Measurements from ENCODE around the gene LIFR. TPM values are rescaled to one million over a fixed set of nuclear protein-coding genes. Genes with fewer than 3 reads are reported as not detected.

LIFR gene
- polyA plus RNA-seq, 1 of the 3 experiments (the other 2 are of a cell fraction), result 3.8 TPM

DNA sequence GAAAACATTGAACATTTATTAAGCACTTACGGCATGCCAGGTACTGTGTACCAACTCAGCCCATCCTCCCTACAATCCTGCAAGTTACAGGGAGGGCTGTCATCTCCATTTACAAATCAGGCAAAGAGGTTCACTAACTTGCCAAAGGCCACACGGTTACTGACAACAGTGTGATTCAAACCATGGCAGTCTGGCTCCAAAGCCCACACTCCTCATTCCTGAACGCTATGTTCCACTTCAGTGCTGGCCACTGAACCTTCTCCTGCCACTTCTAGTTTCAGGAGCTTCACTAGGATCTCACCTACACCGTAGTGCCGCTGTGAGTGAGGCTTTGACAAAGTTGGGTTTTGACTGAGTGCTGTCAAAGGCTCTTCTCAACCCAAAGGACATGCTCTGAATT lies 7.2 kb upstream of the LIFR start:
- no peak overlapping the region for H3K27ac ChIP-seq (ENCODE audit: low read depth in 2 of 2, low read length in 1 of 2)
- CTCF ChIA-PET, result interaction anchor here (0.8 kb wide), 1 partner anchor 246 kb away, joined by 3 read pairs; no protein-coding TSS in a partner anchor
- DNase-seq, result no peak
- POLR2A ChIA-PET, result interaction anchor here (0.6 kb wide), 1 partner anchor 243 kb away, joined by 3 read pairs; no protein-coding TSS in a partner anchor
- no peak overlapping the region for H3K4me2 ChIP-seq
- 83% methylated on average over 5 of the region's 5 CpGs for WGBS (ENCODE audit: low lambda C conversion rate)
- H3K27me3 ChIP-seq (ENCODE audit: insufficient read depth), result no peaks in the 10 kb centered on the region
- no peaks in the 10 kb centered on the region for H3K9me2 ChIP-seq
- TF ChIP-seq RFX5 (IDR thresholded peaks at IDR 0.05; ENCODE audit: low read length) (no peak), TAF1 (IDR thresholded peaks at IDR 0.05; ENCODE audit: borderline replicate concordance, low read depth, low read length) (no peak), FOSL2 (IDR thresholded peaks at IDR 0.05; ENCODE audit: borderline replicate concordance, low read depth) (no peak), FOXM1 (IDR thresholded peaks at IDR 0.05; ENCODE audit: low read depth) (no peak), EP300 (IDR thresholded peaks at IDR 0.05; ENCODE audit: borderline replicate concordance in 1 of 2, low read depth in 1 of 2, low read length in 1 of 2) (no peak), SIN3A (IDR thresholded peaks at IDR 0.05; ENCODE audit: borderline replicate concordance, low read depth, low read length) (no peak), ELF1 (IDR thresholded peaks at IDR 0.05) (no peak), MEF2A (IDR thresholded peaks at IDR 0.05; ENCODE audit: borderline replicate concordance, low read depth) (no peak), CHD2 (IDR thresholded peaks at IDR 0.05; ENCODE audit: low read length, partially characterized antibody) (no peak), POLR2AphosphoS5 (IDR thresholded peaks at IDR 0.05; ENCODE audit: low read depth, low read length) (no peak), MXI1 (IDR thresholded peaks at IDR 0.05; ENCODE audit: low read depth, low read length) (no peak), FOXJ3 (CRISPR knock-in tag; IDR thresholded peaks at IDR 0.05) (no peak), TEAD4 (IDR thresholded peaks at IDR 0.05; ENCODE audit: borderline replicate concordance, insufficient read depth) (no peak), SMC3 (IDR thresholded peaks at IDR 0.05; ENCODE audit: low read depth, low read length) (no peak), TCF12 (IDR thresholded peaks at IDR 0.05) (no peak), JUND (IDR thresholded peaks at IDR 0.05) (no peak)
- TF ChIP-seq, protein P1, sequence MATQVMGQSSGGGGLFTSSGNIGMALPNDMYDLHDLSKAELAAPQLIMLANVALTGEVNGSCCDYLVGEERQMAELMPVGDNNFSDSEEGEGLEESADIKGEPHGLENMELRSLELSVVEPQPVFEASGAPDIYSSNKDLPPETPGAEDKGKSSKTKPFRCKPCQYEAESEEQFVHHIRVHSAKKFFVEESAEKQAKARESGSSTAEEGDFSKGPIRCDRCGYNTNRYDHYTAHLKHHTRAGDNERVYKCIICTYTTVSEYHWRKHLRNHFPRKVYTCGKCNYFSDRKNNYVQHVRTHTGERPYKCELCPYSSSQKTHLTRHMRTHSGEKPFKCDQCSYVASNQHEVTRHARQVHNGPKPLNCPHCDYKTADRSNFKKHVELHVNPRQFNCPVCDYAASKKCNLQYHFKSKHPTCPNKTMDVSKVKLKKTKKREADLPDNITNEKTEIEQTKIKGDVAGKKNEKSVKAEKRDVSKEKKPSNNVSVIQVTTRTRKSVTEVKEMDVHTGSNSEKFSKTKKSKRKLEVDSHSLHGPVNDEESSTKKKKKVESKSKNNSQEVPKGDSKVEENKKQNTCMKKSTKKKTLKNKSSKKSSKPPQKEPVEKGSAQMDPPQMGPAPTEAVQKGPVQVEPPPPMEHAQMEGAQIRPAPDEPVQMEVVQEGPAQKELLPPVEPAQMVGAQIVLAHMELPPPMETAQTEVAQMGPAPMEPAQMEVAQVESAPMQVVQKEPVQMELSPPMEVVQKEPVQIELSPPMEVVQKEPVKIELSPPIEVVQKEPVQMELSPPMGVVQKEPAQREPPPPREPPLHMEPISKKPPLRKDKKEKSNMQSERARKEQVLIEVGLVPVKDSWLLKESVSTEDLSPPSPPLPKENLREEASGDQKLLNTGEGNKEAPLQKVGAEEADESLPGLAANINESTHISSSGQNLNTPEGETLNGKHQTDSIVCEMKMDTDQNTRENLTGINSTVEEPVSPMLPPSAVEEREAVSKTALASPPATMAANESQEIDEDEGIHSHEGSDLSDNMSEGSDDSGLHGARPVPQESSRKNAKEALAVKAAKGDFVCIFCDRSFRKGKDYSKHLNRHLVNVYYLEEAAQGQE (IDR thresholded peaks at IDR 0.05; ENCODE audit: low read depth, low read length), result no peak
- TF ChIP-seq, protein P2, sequence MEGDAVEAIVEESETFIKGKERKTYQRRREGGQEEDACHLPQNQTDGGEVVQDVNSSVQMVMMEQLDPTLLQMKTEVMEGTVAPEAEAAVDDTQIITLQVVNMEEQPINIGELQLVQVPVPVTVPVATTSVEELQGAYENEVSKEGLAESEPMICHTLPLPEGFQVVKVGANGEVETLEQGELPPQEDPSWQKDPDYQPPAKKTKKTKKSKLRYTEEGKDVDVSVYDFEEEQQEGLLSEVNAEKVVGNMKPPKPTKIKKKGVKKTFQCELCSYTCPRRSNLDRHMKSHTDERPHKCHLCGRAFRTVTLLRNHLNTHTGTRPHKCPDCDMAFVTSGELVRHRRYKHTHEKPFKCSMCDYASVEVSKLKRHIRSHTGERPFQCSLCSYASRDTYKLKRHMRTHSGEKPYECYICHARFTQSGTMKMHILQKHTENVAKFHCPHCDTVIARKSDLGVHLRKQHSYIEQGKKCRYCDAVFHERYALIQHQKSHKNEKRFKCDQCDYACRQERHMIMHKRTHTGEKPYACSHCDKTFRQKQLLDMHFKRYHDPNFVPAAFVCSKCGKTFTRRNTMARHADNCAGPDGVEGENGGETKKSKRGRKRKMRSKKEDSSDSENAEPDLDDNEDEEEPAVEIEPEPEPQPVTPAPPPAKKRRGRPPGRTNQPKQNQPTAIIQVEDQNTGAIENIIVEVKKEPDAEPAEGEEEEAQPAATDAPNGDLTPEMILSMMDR (IDR thresholded peaks at IDR 0.05), result no peak
- TF ChIP-seq, protein P3, sequence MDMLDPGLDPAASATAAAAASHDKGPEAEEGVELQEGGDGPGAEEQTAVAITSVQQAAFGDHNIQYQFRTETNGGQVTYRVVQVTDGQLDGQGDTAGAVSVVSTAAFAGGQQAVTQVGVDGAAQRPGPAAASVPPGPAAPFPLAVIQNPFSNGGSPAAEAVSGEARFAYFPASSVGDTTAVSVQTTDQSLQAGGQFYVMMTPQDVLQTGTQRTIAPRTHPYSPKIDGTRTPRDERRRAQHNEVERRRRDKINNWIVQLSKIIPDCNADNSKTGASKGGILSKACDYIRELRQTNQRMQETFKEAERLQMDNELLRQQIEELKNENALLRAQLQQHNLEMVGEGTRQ (IDR thresholded peaks at IDR 0.05; ENCODE audit: borderline replicate concordance, low read depth, low read length), result no peak
- no peaks in the 10 kb centered on the region for H3K9me3 ChIP-seq
- no peak overlapping the region for H3K4me3 ChIP-seq (ENCODE audit: low read depth in 2 of 2, low read length in 1 of 2)
- no peak overlapping the region for H2AFZ ChIP-seq (ENCODE audit: low read depth)
- no peaks in the 10 kb centered on the region for H3K36me3 ChIP-seq (replicated peaks in 1 of 2; ENCODE audit: control insufficient read depth in 1 of 2, insufficient read depth in 2 of 2, low read length in 1 of 2)
- H3F3A ChIP-seq (replicated peaks; ENCODE audit: insufficient read depth), result no peaks in the 10 kb centered on the region
- H3K79me2 ChIP-seq (ENCODE audit: insufficient read depth), result no peaks in the 10 kb centered on the region
- H4K20me1 ChIP-seq (ENCODE audit: insufficient read depth), result no peaks in the 10 kb centered on the region
- H3K9ac ChIP-seq, result no peak overlapping the region
- peaks cover 0 to 4% of the 10 kb centered on the region in 2 experiments; a peak in 1 of 4 replicates for H3K4me1 ChIP-seq (ENCODE audit: control insufficient read depth in 1 of 2, insufficient read depth in 2 of 2, low read depth in 1 of 2, low read length in 1 of 2)

All from SK-N-SH (cell line).